Measurements from ENCODE around the gene GABBR2.

DNA sequence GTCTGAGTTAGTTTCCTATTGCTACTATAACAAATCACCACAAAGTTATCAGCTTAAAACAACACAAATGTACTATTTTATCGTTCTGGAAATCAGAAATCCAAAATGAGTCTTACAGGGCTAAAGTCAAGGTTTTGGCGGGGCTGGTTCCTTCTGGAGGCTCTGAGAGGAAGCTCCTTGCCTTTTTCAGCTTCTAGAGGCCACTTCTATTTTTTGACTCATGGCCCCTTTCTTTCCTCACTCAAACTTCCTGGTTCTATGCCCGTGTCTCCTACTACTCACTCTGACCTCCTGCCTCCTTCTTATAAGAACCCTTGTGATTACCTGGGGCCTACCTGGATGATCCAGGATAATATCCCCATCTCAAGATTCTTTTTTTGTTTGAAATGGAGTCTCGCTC lies 48.2 kb downstream of the GABBR2 start:
- TF ChIP-seq, protein P1, sequence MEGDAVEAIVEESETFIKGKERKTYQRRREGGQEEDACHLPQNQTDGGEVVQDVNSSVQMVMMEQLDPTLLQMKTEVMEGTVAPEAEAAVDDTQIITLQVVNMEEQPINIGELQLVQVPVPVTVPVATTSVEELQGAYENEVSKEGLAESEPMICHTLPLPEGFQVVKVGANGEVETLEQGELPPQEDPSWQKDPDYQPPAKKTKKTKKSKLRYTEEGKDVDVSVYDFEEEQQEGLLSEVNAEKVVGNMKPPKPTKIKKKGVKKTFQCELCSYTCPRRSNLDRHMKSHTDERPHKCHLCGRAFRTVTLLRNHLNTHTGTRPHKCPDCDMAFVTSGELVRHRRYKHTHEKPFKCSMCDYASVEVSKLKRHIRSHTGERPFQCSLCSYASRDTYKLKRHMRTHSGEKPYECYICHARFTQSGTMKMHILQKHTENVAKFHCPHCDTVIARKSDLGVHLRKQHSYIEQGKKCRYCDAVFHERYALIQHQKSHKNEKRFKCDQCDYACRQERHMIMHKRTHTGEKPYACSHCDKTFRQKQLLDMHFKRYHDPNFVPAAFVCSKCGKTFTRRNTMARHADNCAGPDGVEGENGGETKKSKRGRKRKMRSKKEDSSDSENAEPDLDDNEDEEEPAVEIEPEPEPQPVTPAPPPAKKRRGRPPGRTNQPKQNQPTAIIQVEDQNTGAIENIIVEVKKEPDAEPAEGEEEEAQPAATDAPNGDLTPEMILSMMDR (IDR thresholded peaks at IDR 0.05) = no peak
- TF ChIP-seq EZH2 (IDR thresholded peaks at IDR 0.05; ENCODE audit: borderline replicate concordance, insufficient read depth, low read depth, low read length, poor library complexity, severe bottlenecking) = no peak

Measured in B cell (primary cell).